Loucy (cell line): ENCODE data around the gene LRRC4C.

Experiments used
- H2AFZ ChIP-seq: fragments of 200-600 bp; sonication (generic); 2 replicates; pipeline ENCODE4 v1.6.0; 2016; ENCODE audit warnings: antibody characterized with exemption, mild to moderate bottlenecking, low read length, moderate library complexity
- H3F3A ChIP-seq: fragments of 200-600 bp; 2 replicates; pipeline ENCODE4 v1.6.0; 2016; ENCODE audit warnings: antibody characterized with exemption, low read depth, mild to moderate bottlenecking
- H3K27me3 ChIP-seq: fragments of 200-600 bp; sonication (generic); 2 replicates; pipeline ENCODE4 v1.6.1; 2014; ENCODE audit warnings: low read length, mild to moderate bottlenecking; ENCODE audit not compliant: insufficient read depth, poor library complexity, severe bottlenecking
- H3K36me3 ChIP-seq: fragments of 200-600 bp; sonication (generic); 2 replicates; pipeline ENCODE4 v1.6.1; 2016; ENCODE audit warnings: low read length; ENCODE audit not compliant: insufficient read depth
- H3K4me1 ChIP-seq: fragments of 200-600 bp; sonication (generic); 2 replicates; pipeline ENCODE4 v1.5.1; 2014; ENCODE audit warnings: low read length, mild to moderate bottlenecking; ENCODE audit not compliant: insufficient read depth, poor library complexity, severe bottlenecking
- H3K4me2 ChIP-seq: fragments of 200-600 bp; sonication (generic); 2 replicates; pipeline ENCODE4 v1.6.0; 2014; ENCODE audit warnings: antibody characterized with exemption, low read length, low read depth, mild to moderate bottlenecking; ENCODE audit not compliant: poor library complexity, severe bottlenecking
- H3K4me3 ChIP-seq: fragments of 200-600 bp; sonication (generic); 2 replicates; pipeline ENCODE4 v1.5.1; 2014; ENCODE audit warnings: low read length, mild to moderate bottlenecking, mixed read lengths; ENCODE audit not compliant: poor library complexity, severe bottlenecking
- H3K79me2 ChIP-seq: fragments of 200-600 bp; sonication (generic); 2 replicates; pipeline ENCODE4 v1.6.1; 2014; ENCODE audit warnings: low read length; ENCODE audit not compliant: insufficient read depth
- H3K9ac ChIP-seq: fragments of 200-600 bp; sonication (generic); 2 replicates; pipeline ENCODE4 v1.6.0; 2014; ENCODE audit warnings: mild to moderate bottlenecking, low read depth, low read length, moderate library complexity; ENCODE audit not compliant: poor library complexity, severe bottlenecking
- H3K9me2 ChIP-seq: fragments of 200-600 bp; sonication (generic); replicated peaks from 2 replicates; pipeline ENCODE4 v1.6.1; 2016; ENCODE audit warnings: low read depth, low read length, mixed read lengths
- H3K9me3 ChIP-seq: fragments of 200-600 bp; sonication (generic); 2 replicates; pipeline ENCODE4 v1.6.1; 2014; ENCODE audit warnings: mild to moderate bottlenecking, antibody characterized with exemption, low read length, low read depth; ENCODE audit not compliant: insufficient read depth
- H4K20me1 ChIP-seq: fragments of 200-600 bp; sonication (generic); 2 replicates; pipeline ENCODE4 v1.6.0; 2014; ENCODE audit warnings: antibody characterized with exemption, low read length, mild to moderate bottlenecking; ENCODE audit not compliant: insufficient read depth, poor library complexity, severe bottlenecking
- EZH2phosphoT487 ChIP-seq: fragments of 200-600 bp; IDR thresholded peaks from 2 replicates; pipeline ENCODE4 v1.6.1; 2018; ENCODE audit warnings: antibody characterized with exemption, mild to moderate bottlenecking, moderate library complexity, borderline replicate concordance
- TF ChIP-seq, protein P1 (sequence below): fragments of 200-600 bp; sonication (generic); conservative IDR thresholded peaks from 2 replicates; pipeline ENCODE4 v1.5.1; 2014; ENCODE audit warnings: mild to moderate bottlenecking, antibody characterized with exemption, low read length

The LRRC4C gene

DNA sequence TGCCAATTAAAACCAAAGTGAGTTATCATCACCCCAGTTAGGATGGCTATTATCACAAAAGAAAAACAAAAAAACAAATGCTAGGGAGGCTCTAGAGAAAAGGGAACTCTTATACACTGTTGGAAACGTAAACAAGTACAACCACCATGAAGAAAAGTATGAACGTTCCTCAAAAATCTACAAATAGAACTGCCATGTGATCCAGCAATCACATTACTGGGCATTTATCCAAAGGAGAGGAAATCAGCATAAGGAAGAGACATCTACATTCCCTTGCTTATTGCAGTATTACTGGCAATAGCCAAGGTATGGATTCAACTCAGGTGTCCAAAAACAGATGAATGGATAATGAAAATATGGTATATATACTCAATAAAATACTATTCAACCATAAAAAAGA lies 1145.1 kb downstream of the LRRC4C start:
- H3K27me3 ChIP-seq = no peaks in the 10 kb centered on the region
- H3K9ac ChIP-seq = no peak overlapping the region
- H4K20me1 ChIP-seq = no peaks in the 10 kb centered on the region
- H3K9me2 ChIP-seq = no peaks in the 10 kb centered on the region
- TF ChIP-seq EZH2phosphoT487 = no peak
- TF ChIP-seq, protein P1, sequence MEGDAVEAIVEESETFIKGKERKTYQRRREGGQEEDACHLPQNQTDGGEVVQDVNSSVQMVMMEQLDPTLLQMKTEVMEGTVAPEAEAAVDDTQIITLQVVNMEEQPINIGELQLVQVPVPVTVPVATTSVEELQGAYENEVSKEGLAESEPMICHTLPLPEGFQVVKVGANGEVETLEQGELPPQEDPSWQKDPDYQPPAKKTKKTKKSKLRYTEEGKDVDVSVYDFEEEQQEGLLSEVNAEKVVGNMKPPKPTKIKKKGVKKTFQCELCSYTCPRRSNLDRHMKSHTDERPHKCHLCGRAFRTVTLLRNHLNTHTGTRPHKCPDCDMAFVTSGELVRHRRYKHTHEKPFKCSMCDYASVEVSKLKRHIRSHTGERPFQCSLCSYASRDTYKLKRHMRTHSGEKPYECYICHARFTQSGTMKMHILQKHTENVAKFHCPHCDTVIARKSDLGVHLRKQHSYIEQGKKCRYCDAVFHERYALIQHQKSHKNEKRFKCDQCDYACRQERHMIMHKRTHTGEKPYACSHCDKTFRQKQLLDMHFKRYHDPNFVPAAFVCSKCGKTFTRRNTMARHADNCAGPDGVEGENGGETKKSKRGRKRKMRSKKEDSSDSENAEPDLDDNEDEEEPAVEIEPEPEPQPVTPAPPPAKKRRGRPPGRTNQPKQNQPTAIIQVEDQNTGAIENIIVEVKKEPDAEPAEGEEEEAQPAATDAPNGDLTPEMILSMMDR = no peak
- no peaks in the 10 kb centered on the region for H3K4me1 ChIP-seq
- no peaks in the 10 kb centered on the region for H3K79me2 ChIP-seq
- H2AFZ ChIP-seq = no peak overlapping the region
- H3K4me2 ChIP-seq = no peak overlapping the region
- H3F3A ChIP-seq = no peaks in the 10 kb centered on the region
- H3K36me3 ChIP-seq = no peaks in the 10 kb centered on the region
- no peak overlapping the region for H3K4me3 ChIP-seq
- H3K9me3 ChIP-seq = no peaks in the 10 kb centered on the region

DNA sequence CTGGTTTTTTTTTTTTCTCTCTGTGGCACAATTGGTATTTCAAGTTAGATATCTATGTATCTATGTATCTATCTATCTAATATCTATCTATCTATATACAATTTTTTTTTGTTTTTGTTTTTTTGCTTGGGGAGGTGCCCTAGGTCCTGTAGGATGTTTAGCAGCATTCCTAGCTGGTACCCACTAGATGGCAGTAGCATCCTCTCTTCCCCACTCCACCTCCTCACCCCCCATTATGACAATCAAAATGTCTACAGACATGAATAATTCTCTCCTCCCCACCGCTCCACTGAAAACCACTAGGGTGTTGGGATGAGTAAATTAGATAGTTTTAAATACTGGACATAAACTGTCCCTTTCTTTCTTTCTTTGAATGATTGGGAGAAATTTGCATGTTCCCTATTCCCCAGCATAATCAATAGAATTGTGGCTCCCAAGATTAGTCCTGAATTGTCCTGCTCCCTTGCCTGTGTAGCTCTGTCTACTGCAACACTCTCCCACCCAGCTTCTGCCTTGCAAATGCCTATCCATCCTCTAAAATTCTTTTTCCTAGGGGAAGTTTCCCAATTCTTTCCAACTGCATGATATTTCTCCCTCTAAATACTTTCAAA lies 1152.4 kb downstream of the LRRC4C start:
- H3K9me2 ChIP-seq = no peaks in the 10 kb centered on the region
- no peak overlapping the region for H3K4me2 ChIP-seq
- no peak overlapping the region for H3K4me3 ChIP-seq
- H3K9me3 ChIP-seq = no peaks in the 10 kb centered on the region
- no peaks in the 10 kb centered on the region for H3F3A ChIP-seq
- no peaks in the 10 kb centered on the region for H3K27me3 ChIP-seq
- H3K4me1 ChIP-seq = no peaks in the 10 kb centered on the region
- TF ChIP-seq EZH2phosphoT487 = no peak
- TF ChIP-seq, protein P1 = peak; percentile 61
- no peaks in the 10 kb centered on the region for H3K79me2 ChIP-seq
- H3K36me3 ChIP-seq = no peaks in the 10 kb centered on the region
- H3K9ac ChIP-seq = no peak overlapping the region
- H2AFZ ChIP-seq = no peak overlapping the region
- no peaks in the 10 kb centered on the region for H4K20me1 ChIP-seq

DNA sequence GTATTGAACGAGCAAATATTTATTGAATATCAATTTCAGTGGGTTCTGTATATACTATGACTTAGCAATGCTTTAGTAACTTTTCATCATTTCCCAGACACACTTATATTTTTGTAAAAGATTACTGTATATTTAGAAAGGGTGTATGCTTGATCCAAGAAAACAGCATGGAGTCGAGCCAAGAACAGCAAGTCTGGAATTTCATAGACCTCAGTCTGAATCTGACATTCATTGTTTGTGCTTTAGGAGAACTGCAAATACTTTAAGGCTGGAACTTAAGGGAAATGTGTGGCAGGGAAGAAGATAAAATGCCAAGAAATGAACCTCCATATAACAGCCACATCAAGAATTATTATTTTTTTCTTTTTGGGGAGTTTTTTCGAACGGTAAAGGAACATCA lies 1156.8 kb downstream of the LRRC4C start:
- H3K36me3 ChIP-seq = no peaks in the 10 kb centered on the region
- H3K27me3 ChIP-seq = no peaks in the 10 kb centered on the region
- H3K4me1 ChIP-seq = no peaks in the 10 kb centered on the region
- no peaks in the 10 kb centered on the region for H3K9me2 ChIP-seq
- no peaks in the 10 kb centered on the region for H3K79me2 ChIP-seq
- H3F3A ChIP-seq = no peaks in the 10 kb centered on the region
- H3K9me3 ChIP-seq = no peaks in the 10 kb centered on the region
- no peak overlapping the region for H3K9ac ChIP-seq
- H3K4me3 ChIP-seq = no peak overlapping the region
- no peaks in the 10 kb centered on the region for H4K20me1 ChIP-seq
- TF ChIP-seq EZH2phosphoT487 = no peak
- TF ChIP-seq, protein P1 = no peak
- no peak overlapping the region for H3K4me2 ChIP-seq
- H2AFZ ChIP-seq = no peak overlapping the region
